Endothelial cell of hepatic sinusoid (primary cell): ENCODE measurements around the gene AFM.
"Not testable (repeated sequence)": the region's sequence is repeated elsewhere in the genome, so short reads cannot be mapped to it uniquely, and the experiment has no call there.

Experiments
- in situ Hi-C: cut with HindIII; loops from 2 replicates; pipeline ENCODE4 v1.10.0; 2017; ENCODE audit warnings: low sequenced_read_pairs

AFM gene

DNA sequence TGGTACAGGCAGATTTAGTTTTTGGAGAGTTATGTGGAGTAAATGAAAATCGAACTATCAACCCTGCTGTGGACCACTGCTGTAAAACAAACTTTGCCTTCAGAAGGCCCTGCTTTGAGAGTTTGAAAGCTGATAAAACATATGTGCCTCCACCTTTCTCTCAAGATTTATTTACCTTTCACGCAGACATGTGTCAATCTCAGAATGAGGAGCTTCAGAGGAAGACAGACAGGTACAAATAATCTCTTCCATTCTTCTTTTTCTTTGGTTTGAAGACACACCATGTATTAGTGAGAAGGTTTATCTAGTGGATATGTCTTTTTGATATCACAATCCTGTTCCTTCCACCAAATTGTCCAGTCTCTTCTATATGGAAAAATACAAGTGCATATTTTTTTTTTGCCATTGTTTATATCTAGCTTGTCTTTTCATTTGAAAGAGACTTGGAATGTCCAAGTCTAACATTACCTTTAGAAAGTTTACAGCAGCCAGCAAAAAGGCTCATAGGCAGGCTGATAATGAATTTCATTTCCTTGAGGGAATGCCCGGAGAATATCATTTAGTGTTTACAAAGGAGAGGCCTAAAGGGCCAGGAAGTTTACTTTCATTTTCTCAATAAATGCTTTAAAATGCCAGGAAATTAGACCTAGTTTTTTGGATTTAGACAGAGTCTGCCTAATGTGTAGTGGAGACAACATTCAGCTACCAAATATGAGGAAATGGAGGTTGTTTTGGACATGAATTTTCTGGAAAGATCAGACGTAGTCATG, 18.6 kb downstream of the AFM start:
- in situ Hi-C loops, result loop anchor here (10.0 kb wide), 1 partner anchor 65 kb away; the partner anchor contains the start of gene AFP

DNA sequence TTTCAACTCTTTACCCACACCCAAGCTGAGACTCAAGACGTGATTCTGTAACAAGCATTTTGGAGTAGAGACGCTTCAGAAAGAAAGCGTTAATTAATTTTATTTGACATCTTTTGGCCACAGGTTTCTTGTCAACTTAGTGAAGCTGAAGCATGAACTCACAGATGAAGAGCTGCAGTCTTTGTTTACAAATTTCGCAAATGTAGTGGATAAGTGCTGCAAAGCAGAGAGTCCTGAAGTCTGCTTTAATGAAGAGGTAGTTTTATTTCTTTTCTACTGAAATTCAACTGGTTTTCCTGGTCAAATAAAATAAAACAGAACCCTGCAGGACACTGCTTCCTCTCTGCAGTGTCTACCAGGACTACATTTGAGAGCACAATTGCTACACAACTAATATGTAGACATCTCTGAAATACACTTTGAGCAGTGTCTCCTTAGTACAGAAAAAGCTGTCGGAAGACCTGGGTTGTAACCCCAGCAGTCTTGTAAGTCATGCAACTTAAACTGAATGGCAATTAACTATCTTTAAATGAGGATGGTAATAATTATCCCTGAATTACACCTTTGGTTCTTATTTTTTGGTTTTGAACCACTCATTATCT, 20.2 kb downstream of the AFM start:
- in situ Hi-C loops, result no loop called here

DNA sequence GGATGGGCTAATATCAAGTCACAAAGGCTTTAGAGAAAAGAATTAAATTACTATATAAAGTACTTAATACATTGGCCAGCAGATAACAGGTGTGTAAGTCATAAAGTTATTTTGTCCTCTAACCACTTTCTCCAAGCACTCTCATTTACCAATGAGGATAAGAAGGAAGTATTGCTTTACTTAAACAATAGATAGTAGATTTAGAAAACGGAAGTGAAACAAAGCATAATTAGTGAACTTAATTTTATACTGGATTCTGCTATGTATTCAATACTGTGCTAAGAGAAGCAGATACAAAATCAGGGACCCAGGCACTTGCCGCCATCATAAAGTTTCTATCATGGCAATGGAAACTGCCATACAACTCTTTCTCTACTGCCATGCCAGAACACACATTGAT, 24.0 kb downstream of the AFM start:
- in situ Hi-C loops, result no loop called here

DNA sequence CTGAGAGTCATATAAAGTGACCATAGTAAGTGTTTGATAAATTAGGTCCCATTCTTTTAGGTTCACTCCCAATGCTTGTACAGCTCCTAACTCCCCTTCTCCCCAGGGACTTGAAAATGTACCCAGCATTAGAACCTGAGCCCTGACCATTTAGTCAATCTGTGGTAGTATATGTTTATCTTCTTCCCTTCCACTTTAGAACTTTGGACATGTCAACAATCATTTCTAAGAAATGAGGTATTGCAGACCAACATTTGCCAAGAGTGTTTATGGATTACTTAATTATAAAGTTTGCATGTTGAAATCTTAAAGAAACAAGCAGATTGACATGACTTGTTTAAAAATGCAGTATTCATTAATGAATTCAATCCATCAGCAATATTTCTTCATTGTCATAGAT, 26.0 kb downstream of the AFM start:
- in situ Hi-C loops, result no loop called here

DNA sequence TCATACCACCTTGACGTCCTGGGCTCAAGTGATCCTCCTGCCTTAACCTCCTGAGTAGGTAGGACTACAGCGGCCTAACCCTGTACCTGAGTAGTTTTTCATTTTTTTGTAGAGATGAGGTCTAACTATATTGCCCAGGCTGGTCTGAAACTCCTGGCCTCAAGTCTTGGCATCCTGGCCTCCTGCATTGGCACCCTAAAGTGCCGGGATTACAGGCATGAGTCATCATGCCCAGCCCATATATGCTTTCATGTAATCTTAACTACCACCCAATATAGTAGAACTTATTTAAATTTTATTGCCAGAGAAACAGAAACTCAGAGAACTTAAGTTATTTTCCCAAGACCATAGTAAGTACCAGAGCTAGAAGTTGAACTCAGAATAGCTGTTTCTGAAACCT, 27.1 kb downstream of the AFM start:
- in situ Hi-C loops, result no loop called here

DNA sequence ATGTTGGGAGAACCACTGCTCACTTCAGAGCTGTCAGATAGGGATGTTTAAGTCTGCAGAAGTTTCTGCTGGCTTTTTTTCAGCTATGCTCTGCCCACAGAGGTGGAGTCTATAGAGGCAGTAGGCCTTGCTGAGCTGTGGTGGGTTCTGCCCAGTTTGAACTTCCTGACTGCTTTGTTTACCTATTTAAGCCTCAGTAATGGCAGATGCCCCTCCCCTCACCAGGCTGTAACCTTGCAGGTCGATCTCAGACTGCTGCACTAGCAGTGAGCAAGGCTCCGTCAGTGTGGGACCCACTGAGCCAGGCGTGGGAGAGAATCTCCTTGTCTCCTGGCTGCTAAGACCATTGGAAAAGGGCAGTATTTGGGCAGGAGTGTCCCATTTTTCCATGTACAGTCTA, 36.8 kb downstream of the AFM start:
- in situ Hi-C loops, result no loop called here

DNA sequence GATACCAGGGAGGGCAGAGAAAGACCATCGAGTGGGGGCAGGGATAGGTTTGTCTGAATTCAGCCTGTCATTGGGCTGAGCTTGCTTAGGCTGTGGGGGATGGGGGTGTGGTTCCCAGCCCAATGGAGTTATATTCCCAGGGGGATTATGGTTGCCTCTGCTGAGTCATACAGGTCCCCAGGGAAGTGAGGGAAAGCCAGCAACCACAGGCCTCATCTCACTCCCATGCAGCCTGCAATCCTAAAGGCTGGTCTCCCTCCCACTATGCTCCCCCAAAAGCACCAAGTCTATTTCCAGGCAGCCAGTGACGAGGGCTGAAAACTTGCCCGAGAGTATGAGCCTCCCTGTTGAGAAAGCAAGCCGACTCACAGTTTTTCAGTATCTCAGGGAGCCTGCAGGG, 39.3 kb downstream of the AFM start:
- in situ Hi-C loops, result no loop called here

DNA sequence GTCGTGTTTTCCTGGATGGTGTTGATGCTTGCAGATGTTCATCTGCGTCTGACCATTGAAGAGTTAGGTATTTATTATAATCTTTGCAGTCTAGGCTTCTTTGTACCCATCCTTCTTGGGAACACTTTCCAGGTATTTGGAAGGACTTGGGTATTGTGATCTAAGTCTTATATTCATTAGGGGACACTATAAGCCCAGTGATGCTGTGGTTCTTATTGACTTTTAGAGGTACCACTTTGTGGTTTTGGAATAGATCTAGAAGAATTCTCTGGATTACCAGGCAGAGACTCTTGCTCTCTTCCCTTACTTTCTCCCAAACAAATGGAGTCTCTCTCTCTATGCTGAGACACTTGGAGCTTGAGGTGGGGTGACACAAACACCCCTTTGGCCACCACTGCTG, 41.6 kb downstream of the AFM start:
- in situ Hi-C loops, result no loop called here

DNA sequence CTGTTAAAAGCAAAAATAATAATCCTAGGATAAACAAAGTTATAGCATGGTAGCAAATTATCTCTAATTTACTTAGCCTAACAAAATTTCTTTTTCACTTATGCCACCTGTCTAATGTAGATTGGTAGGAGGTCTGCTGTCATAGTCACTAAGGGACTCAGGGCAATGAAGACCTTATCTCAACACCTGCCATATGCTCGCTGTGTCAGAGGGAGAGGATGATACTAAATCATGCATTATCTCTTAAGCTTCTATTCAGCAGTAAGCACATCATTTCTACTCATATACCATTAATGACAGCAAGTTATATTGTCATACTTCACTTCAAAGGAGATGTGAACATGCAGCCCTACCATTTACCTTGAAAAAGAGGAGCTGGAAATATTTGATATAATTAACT, 44.1 kb downstream of the AFM start:
- in situ Hi-C loops, result no loop called here

DNA sequence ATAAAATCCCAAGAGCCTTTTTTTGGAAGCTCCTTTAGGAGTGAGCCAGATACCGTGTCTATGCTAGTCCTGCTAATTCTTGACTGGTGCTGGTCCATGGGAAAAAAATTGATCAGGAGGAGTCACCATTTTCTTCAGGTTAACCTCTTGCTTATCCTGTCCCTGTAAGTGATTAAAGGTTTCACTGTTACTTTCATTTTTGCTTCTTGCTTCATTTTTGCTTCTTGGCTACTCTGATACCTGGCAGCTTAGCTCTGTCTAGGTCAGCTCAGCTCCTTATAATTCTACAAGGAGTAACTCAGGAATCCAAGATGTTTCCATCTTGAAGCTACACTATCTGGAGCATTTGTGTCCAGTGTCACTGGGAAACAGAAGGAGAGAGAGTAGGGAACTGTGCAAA, 45.7 kb downstream of the AFM start:
- in situ Hi-C loops, result no loop called here

DNA sequence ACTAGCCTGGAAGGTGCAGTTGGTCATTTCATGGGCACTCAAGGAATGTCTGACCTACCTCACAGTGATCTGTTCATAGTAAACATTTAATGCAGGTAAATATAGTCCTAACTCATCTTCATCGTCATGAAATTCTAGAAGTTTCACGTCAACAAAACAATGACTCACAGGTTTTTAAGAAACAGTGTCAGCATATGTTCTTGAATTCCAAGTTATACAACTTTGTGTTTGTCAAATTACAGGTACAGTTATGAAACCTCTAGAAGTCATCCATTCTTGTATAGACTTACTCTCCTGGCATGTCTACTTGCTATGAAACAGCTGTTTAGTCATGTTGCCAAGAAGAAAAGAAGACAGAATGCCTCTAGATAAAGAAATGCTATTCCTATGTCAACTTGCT, 46.6 kb downstream of the AFM start:
- in situ Hi-C loops, result no loop called here

DNA sequence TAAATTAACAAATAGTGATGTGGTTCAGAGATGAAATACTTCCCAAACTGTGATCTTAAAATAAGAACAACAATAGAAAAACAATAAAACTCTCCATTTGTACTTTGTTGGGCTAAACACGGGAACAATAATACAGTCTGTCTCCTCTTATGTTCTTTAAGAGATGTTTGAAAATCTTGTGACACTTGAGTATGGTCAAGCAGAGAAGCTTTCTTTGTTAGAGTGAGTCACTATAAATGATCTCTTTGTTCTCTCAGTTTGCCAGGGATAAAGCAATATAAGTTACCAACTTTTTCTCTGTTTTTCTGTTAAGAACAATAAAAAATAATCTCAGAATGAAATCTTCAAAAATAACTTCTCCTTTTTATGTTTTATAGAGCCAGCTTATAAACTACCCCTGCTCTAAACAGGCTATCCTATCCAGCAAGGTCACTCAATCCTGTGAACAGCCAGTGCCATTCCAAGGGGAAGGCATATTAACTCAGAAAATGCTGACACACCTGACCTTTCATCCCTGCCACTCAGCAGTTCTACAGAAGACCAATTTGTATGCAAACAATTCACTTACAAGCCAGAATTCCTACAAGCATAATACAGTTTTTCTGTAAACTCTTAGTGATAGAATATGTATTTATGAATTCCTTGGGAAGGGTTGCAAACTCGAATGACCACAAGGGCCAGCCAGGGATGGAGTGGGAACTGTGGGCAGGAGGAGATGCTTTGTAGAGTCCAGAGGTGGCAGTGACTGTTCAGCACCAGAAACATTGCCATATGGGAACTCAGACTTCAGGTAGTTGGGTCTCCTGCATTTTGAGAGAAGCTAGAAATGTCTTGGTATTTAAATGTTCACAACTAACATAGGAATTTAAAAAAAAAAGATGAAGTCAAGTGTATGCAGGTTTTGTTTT, 52.2 kb downstream of the AFM start:
- in situ Hi-C loops, result no loop called here

DNA sequence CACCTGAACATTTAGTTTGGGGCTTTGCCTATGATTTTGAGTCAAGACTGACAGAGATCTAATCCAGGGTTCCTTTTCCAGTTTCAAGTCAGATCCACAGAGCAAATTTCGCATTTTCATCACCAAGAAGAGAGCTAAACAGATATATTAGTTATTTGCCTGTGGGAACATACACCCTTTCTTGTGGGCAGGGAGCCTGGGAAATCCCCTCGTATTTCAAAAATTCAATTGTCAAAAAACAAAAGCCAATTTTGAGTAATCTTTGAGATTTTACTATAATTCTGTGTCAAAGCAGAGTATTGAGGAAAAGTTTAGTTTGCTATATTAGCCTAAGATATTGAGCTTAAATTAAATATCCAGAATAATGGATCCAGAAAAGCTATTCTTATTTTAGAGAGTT, 56.6 kb downstream of the AFM start:
- in situ Hi-C loops, result loop anchor here (5.0 kb wide), 2 partner anchors 46 to 101 kb away; partner anchors contain the start of gene AFP

DNA sequence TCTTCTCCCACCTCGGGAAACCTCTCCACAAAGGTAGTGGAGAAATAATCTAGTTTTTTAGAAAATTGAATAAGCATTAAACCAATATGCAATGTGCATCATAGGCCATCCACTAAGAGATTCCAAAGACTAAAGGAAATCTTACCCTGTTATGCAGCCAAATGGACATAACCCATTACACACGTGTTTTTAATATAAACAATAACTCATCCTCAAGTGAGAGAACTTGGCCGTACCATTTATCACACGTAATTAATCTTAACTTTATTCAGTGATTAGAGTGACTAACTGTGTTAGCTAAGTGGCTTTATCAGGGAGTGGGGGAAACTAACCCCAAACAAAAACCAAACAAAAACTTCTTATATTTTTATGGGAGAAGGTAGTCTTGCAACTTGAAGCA, 57.8 kb downstream of the AFM start:
- in situ Hi-C loops, result loop anchor here (5.0 kb wide), 2 partner anchors 47 to 102 kb away; partner anchors contain the start of gene AFP

DNA sequence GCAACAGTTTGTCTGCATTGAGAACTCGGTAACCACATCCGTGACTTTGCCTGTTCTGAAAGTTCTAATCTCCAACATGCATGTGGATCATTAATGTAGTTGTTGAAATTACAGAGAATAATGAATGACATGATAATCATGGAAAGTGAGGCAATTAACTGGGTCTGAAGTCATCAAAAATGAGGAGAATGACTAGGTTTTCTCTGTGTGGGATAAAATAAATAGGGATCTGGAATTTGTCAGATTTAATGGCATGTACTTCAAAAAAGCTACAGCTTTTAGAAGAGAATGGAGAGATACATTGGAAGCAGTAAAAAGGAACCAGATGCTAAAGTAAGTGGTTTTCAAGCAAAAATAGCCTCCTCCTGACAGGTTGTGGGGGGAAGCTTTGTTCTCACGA, 59.3 kb downstream of the AFM start:
- in situ Hi-C loops, result no loop called here

DNA sequence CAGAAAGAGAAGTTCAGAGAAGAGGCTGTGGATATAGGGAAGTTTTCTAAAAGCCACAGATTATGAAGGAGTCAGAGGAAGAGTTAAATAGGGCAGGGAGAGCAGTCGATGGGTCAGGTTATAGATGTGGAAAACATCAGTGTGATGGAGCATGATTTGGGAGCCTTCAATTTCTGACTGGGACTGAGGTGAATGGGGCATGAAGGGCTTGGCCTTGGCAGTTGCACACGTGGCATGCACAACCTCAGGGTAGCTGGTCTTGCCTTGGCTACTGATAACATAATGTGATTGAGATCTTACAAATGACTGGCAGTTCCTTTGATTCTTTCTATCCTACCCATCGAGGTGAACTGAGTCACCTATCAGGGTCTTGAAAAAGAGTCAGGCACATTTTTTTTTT, 59.7 kb downstream of the AFM start:
- in situ Hi-C loops, result no loop called here

DNA sequence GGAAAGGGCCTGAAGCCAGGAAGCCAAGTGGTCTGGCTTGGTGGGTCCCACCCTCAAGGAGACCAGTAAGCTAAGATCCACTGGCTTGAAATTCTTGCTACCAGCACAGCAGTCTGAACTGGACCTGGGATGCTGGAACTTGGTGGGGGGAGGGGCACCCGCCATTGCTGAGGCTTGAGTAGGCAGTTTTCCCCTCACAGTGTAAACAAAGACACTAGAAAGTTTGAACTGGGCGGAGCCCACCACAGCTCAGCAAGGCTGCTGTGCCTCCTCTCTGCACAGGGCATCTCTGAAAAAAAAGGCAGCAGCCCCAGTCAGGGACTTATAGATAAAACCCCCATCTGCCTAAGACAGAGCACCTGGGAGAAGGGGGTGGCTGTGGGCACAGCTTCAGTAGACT, 63.1 kb downstream of the AFM start:
- in situ Hi-C loops, result no loop called here

DNA sequence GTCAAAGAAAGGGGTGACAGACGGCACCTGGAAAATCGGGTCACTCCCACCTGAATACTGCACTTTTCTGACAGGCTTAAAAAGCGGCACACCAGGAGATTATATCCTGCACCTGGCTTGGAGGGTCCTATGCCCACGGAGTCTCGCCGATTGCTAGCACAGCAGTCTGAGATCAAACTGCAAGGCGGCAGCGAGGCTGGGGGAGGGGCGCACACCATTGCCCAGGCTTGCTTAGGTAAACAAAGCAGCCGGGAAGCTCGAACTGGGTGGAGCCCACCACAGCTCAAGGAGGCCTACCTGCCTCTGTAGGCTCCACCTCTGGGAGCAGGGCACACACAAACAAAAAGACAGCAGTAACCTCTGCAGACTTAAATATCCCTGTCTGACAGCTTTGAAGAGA, 69.3 kb downstream of the AFM start:
- in situ Hi-C loops, result not testable (repeated sequence)
